H1 (cell line): Measurements from ENCODE around the gene SNAPIN. TPM values are rescaled to one million over a fixed set of nuclear protein-coding genes. Genes with fewer than 3 reads are reported as not detected.

ENCODE experiments used
- ATF3 ChIP-seq: IDR thresholded peaks from 2 replicates; pipeline ENCODE4 v1.6.1; 2011; ENCODE audit warnings: low read depth, mild to moderate bottlenecking, low read length; ENCODE audit not compliant: insufficient read depth
- BCL11A ChIP-seq, 2 experiments: IDR thresholded peaks; one replicate each; pipeline ENCODE4 v1.6.1; 2011; ENCODE audit warnings: low read depth in 2 of 2, low read length in 2 of 2, mild to moderate bottlenecking in 2 of 2
- CHD7 ChIP-seq: fragments of 300-600 bp; sonication (generic); IDR thresholded peaks from 2 replicates; pipeline ENCODE4 v1.7.1; 2012; ENCODE audit warnings: low read length, moderate library complexity, mild to moderate bottlenecking, inconsistent platforms; ENCODE audit not compliant: insufficient replicate concordance
- POLR2A ChIP-seq, 2 experiments: IDR thresholded peaks; 1 replicate in 1 of 2; 2 replicates in 1 of 2; pipeline ENCODE4 v1.6.1; 2011; ENCODE audit warnings: low read depth in 2 of 2, low read length in 2 of 2, mild to moderate bottlenecking in 2 of 2; ENCODE audit errors: control extremely low read depth in 1 of 2
- SIN3A ChIP-seq, 2 experiments: IDR thresholded peaks in 1 of 2; conservative IDR thresholded peaks in 1 of 2; 2 replicates each; pipeline ENCODE4 v1.6.1; 2011 to 2012; ENCODE audit warnings: low read length in 2 of 2, improper control_type of control experiment in 1 of 2, low read depth in 1 of 2, mild to moderate bottlenecking in 1 of 2
- SP1 ChIP-seq: IDR thresholded peaks from 2 replicates; pipeline ENCODE4 v1.6.1; 2011; ENCODE audit warnings: low read depth, low read length
- SRF ChIP-seq: IDR thresholded peaks from 2 replicates; pipeline ENCODE4 v1.6.1; 2011; ENCODE audit warnings: mild to moderate bottlenecking, low read depth, low read length, moderate library complexity
- YY1 ChIP-seq: IDR thresholded peaks from 2 replicates; pipeline ENCODE4 v1.6.1; 2011; ENCODE audit warnings: low read depth, mild to moderate bottlenecking, low read length
- polyA plus RNA-seq, 7 experiments: library from polyadenylated mRNA; depleted of rRNA in 3 of 7; stranded (reverse) in 5 of 7; unstranded in 2 of 7; fragments of >200 nt in 5 of 7; fragments of 200-250 nt in 2 of 7; gene quantifications; 1 replicate in 5 of 7; 2 replicates in 1 of 7; 4 replicates in 1 of 7; pipeline versions ENCODE4 v1.2.1 to v1.2.3, GENCODE V29; 2011 to 2013; ENCODE audit warnings: missing spikeins in 2 of 7, mixed read lengths in 2 of 7
- total RNA-seq: library from RNA; stranded (reverse); fragmentation: NEBNext Ultra II Directional; extraction: Animal tissue kit (Norgen Biotek cat#: 25700); gene quantifications from 2 replicates; pipeline ENCODE4 v1.2.1, GENCODE V29; 2021
- TF ChIP-seq, protein P1 (sequence below): IDR thresholded peaks from 2 replicates; pipeline ENCODE4 v1.6.1; 2012; ENCODE audit warnings: inconsistent platforms

Gene SNAPIN
- total and polyA plus RNA-seq, 2 of the 8 experiments (the other 6 are each of a cell fraction or from before 2014, with no cell fraction given) = 25.7 to 31.1 TPM

GRCh38 chr1:153633754-153634665 is 24.5 kb upstream of the SNAPIN start, which contains the start of gene CHTOP (continued):
- TF ChIP-seq CHD7 (no peak), YY1 (peak; percentile 100), SIN3A (conservative IDR thresholded peaks at IDR 0.05 in 1 of 2, IDR thresholded peaks at IDR 0.05 in 1 of 2; ENCODE audit: low read depth in 1 of 2, low read length in 2 of 2) (peak in 1 of 2 experiments; percentile 79; a peak in 2 of 4 replicates), POLR2A (IDR thresholded peaks at IDR 0.05; ENCODE audit: control extremely low read depth in 1 of 2, low read depth in 2 of 2, low read length in 2 of 2) (peak; percentile 82 to 97), SP1 (peak; percentile 47; the same call in 1 of the 2 replicates), BCL11A (IDR thresholded peaks at IDR 0.05; ENCODE audit: low read depth in 2 of 2, low read length in 2 of 2) (no peak), SRF (no peak), ATF3 (no peak)
- TF ChIP-seq, protein P1, sequence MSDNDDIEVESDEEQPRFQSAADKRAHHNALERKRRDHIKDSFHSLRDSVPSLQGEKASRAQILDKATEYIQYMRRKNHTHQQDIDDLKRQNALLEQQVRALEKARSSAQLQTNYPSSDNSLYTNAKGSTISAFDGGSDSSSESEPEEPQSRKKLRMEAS = peak; percentile 48
